GM21825 (cell line): Measurements from ENCODE around the gene MYRF.

ENCODE experiments used
- ATAC-seq: cut with Tn5 transposase; IDR thresholded peaks from one replicate; pipeline ENCODE4 v1.9.1; 2021; ENCODE audit warnings: mild to moderate bottlenecking, moderate library complexity; ENCODE audit not compliant: unreplicated experiment

The MYRF gene

DNA sequence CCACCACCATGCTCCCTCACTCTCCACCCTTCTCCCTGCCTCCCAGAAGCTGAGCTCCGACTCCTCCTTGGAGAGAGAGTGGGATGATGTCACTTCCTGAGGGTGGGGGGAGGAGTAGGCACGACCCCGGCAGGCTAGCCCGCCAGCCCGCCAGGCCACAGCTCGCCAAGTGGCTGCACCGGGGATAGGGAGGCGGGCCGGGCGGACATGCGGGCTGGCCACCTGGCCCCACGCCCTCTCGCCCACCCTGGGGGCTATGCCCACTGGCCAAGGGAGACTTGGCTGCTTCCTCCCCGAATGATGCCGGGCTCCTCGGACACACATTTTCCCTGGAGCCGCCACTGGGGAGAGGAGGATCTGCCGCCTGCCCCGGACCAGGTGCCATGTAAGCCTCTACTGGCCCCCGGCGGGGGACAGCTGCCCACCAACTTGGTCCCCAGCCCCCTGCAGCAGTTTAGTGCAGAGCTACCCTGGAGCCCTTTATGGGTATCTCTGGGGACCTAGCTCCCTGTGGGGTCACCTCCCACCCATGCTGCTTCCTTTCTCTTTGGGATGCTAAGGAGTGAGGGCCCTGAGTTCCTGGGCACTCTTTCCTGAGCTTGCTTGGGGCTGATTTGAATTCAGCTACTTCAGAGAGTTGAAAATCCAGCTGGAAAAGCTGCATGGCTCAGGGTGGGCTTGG is 33.7 kb upstream of the MYRF start:
- ATAC-seq = no peak

DNA sequence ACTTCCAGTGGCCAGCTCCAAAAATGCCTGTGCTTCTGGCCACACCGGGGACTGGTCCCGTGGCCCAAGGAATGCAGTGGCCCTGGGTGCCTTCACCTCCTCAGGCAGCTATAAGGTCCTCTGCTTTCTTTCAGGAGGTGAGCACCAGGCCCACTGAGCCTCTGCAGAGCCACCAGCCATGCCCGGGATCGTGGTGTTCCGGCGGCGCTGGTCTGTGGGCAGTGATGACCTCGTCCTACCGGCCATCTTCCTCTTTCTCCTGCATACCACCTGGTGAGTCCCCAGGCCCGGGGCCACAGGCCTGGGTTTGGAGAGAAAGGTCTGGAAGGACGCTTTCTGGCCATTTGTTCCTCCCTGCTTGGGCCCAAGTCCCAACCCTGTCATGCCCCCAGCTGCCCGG is 32.5 kb upstream of the MYRF start:
- no peak for ATAC-seq

DNA sequence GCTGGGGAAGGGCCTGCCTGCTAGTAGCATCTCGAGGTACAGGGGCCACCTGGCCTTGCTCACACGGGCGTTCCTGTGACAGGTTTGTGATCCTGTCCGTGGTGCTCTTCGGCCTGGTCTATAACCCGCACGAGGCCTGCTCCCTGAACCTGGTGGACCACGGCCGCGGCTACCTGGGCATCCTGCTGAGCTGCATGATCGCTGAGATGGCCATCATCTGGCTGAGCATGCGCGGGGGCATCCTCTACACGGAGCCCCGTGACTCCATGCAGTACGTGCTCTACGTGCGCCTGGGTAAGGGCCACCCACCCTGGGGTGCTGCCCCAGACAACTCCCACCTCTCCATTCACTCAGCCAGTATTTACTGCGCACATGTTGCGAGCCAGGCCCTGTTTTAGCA is 31.8 kb upstream of the MYRF start:
- no peak for ATAC-seq

GRCh38 chr11:61724437-61724836 is 28.0 kb upstream of the MYRF start:
- no peak for ATAC-seq

- no peak for ATAC-seq
These were observed 26.6 kb upstream of the MYRF start for GRCh38 chr11:61725781-61726231.

GRCh38 chr11:61726775-61727174 is 25.7 kb upstream of the MYRF start:
- ATAC-seq = no peak

DNA sequence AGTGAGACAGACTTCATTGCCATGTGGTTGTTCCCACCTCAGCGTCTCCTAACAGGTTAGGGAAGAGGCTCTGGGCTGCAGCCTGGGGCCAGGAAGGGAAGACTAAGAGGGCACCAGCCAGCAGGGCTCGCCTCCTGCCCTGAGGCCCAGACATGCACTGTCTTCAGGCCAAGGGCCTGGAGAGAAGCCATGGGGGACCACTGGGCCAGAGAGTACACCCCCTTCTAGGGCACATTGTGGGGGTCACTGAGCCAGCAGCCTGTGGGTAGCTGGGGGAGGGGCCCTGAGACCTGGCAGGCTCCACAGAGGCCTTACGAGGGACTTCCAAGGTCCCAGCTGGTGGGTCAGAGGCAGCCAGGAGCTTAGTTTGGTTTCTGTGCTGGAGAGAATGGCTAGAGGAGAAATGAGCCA is 25.0 kb upstream of the MYRF start:
- no peak for ATAC-seq

DNA sequence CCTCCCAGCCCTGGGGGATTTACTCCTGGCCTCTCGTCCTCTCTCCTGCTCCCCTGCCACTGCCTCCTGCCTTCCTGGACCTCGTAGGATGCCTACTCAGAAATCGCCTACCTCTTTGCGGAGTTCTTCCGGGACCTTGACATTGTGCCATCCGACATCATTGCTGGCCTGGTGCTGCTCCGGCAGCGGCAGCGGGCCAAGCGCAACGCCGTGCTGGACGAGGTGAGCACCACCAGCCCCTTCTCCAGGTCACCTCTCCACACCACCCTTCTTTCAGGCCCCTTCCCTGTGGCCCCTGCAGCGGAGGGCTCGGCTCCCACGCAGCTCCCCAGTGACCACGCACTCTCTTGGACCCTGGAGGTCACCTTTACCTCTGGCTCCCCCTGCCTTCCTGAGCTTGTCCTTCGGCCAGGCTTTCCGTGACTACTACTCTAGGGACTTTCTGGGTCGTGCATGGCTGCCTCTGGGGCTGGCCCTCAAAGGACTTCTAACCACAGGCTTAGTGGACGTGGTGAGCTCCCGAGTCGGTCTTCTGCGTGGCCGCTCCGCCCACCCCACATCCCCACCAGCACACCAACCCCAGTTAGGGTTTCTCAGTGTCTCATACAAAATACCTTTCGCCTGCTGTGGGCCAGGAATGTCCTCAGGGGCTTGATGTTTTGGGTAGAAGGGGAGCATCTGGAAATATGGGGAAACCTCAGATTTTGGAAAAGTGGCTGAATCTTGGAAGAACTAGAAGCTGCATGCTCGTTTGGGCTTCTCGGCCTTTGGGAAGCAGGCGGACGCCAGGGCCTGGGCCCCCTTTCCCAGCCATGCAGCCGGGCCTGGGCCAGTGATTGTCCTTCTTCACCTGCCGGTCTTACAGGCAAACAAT is 24.1 kb upstream of the MYRF start:
- ATAC-seq = no peak

GRCh38 chr11:61728940-61729219 is 23.6 kb upstream of the MYRF start:
- no peak for ATAC-seq

- no peak for ATAC-seq
These were observed 22.0 kb upstream of the MYRF start for GRCh38 chr11:61730240-61730994.

DNA sequence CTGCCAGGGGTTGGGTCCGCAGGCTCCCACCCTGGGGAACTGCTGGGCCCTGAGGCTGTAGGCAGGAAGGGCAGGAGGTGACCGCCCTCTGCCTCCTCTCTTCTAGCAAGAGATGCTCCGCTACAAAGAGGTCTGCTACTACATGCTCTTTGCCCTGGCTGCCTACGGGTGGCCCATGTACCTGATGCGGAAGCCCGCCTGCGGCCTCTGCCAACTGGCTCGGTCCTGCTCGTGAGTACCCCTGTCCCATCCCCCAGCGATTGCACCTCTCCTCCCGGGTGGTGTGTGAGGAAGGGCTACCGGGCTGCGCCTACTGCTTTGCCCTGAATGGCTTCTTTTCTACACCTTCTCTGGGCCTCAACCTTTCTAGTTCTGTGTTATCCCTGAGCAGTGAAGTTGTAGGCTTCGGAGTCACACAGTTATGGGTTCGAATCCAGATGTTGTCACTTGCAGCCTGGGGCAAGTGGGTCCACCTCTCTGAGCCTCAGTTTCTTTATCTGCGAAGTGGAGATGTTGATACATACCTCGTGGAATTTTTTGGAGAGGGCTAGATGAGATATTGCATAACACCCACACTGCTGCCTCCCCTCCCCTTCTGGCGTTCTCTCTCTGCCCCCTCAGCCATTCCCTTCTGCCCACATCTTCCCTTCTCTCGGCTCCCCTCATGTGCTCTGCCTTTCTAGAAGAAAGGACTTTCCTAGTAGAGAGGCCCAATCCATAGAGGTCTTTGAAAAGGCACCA is 21.1 kb upstream of the MYRF start:
- ATAC-seq = no peak

GRCh38 chr11:61731952-61732675 is 20.3 kb upstream of the MYRF start:
- no peak for ATAC-seq

GRCh38 chr11:61732705-61733104 is 19.7 kb upstream of the MYRF start:
- no peak for ATAC-seq

- ATAC-seq = peak; percentile 49
These were observed 19.1 kb upstream of the MYRF start for GRCh38 chr11:61733120-61733978.

- ATAC-seq = no peak
These were observed 17.7 kb upstream of the MYRF start for GRCh38 chr11:61734767-61735166.

GRCh38 chr11:61735391-61735790 is 17.0 kb upstream of the MYRF start:
- no peak for ATAC-seq

- no peak for ATAC-seq
These were observed 16.1 kb upstream of the MYRF start for GRCh38 chr11:61736310-61736709.

GRCh38 chr11:61737131-61737530 is 15.3 kb upstream of the MYRF start:
- no peak for ATAC-seq

DNA sequence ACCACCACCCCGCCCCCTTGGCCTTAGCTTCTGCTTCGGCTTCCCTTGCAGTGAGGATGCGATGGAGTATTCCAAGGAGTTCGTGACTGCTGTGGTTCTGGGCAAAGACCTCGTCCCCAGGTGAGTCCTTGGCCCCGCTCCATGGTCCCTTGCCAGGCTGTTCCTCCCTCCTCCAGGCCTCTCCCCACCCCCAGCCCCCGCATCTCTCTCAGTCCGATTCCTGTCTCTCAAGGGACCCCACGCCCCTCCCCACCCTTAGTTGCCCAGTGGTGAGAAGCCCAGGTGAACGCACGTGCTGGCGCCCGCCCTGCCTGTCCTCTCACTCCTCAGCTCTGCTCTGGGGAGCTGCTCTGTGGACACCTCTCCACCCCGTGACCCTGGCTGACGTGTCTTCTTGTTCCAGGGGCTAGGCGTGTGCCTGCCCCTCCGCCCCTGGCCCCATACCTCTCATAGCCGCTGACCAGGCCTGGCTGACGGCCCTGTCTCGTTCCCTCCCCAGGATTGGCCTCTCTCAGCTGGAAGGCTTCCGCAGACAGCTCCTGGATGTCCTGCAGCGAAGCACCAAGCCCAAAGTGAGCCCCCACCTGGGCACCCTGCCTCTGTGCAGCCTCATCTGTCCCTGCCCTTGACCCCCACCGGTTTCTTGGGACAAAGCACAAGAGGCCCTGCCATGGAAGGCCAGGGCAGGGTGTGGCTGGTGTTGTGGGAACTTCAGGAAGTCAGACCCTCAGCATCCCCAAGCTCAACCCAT is 14.6 kb upstream of the MYRF start:
- ATAC-seq = no peak
